Endothelial cell of umbilical vein (primary cell): Measurements from ENCODE around the gene FAM181A.

Source experiments
- CTCF ChIP-seq, 2 donors: IDR thresholded peaks; 1 replicate in 1 of 2; 2 replicates in 1 of 2; pipeline ENCODE4 v1.5.1; 2011; ENCODE audit warnings: low read length in 2 of 2, mild to moderate bottlenecking in 2 of 2, moderate library complexity in 2 of 2, control low read depth in 1 of 2, inconsistent platforms in 1 of 2, low read depth in 1 of 2; ENCODE audit not compliant: insufficient read depth in 1 of 2; ENCODE audit errors: extremely low read depth in 1 of 2
- EZH2 ChIP-seq: IDR thresholded peaks from 2 replicates; pipeline ENCODE4 v1.6.1; 2012; ENCODE audit warnings: borderline replicate concordance, low read depth, mild to moderate bottlenecking, moderate library complexity, low read length, inconsistent platforms; ENCODE audit not compliant: severe bottlenecking
- FOS ChIP-seq: IDR thresholded peaks from 2 replicates; pipeline ENCODE4 v1.6.1; 2011; ENCODE audit warnings: mild to moderate bottlenecking, low read length, moderate library complexity, borderline replicate concordance; ENCODE audit not compliant: insufficient read depth
- GATA2 ChIP-seq: IDR thresholded peaks from 2 replicates; pipeline ENCODE4 v1.7.0; 2011; ENCODE audit warnings: low read depth, mild to moderate bottlenecking, moderate library complexity, mixed read lengths, low read length; ENCODE audit not compliant: insufficient read length, insufficient read depth
- JUN ChIP-seq: IDR thresholded peaks from 2 replicates; pipeline ENCODE4 v1.6.1; 2011; ENCODE audit warnings: borderline replicate concordance, low read depth; ENCODE audit not compliant: insufficient read length, insufficient read depth
- MAX ChIP-seq: IDR thresholded peaks from 2 replicates; pipeline ENCODE4 v1.6.1; 2011; ENCODE audit not compliant: insufficient read depth, insufficient read length
- MYC ChIP-seq: IDR thresholded peaks from one replicate; pipeline ENCODE4 v1.6.1; 2011; ENCODE audit warnings: mild to moderate bottlenecking, low read depth, low read length
- POLR2A ChIP-seq: IDR thresholded peaks from 2 replicates; pipeline ENCODE4 v1.6.1; 2012; ENCODE audit warnings: low read depth, mild to moderate bottlenecking, control low read depth, low read length
- POLR2AphosphoS5 ChIP-seq: IDR thresholded peaks from 2 replicates; pipeline ENCODE4 v1.6.1; 2012; ENCODE audit warnings: low read depth, mild to moderate bottlenecking, control low read depth, low read length, moderate library complexity; ENCODE audit not compliant: insufficient read depth

GRCh38 chr14:93902619-93903307 is 24.4 kb upstream of the FAM181A start:
- TF ChIP-seq CTCF (IDR thresholded peaks at IDR 0.05; ENCODE audit: extremely low read depth in 1 of 2, insufficient read depth in 1 of 2, low read depth in 1 of 2, low read length in 2 of 2) (no peak), POLR2AphosphoS5 (no peak), EZH2 (no peak), POLR2A (no peak), GATA2 (no peak), MYC (no peak), MAX (no peak), JUN (no peak), FOS (no peak)
